Osteoblast (primary cell): Measurements from ENCODE around the gene ZNG1F. TPM values are rescaled to one million over a fixed set of nuclear protein-coding genes. Genes with fewer than 3 reads are reported as not detected.
"Not testable (repeated sequence)": the region's sequence is repeated elsewhere in the genome, so short reads cannot be mapped to it uniquely, and the experiment has no call there.

Experiments used
- DNase-seq: peaks from one replicate; pipeline ENCODE4 v3.0.0; 2011; ENCODE audit warnings: low spot score, mixed read lengths; ENCODE audit not compliant: insufficient read length; ENCODE audit errors: missing footprints
- H2AFZ ChIP-seq: 2 replicates; pipeline ENCODE4 v1.6.0; 2011; ENCODE audit warnings: mild to moderate bottlenecking, low read length
- H3K27ac ChIP-seq: 2 replicates; pipeline ENCODE4 v1.5.1; 2011; ENCODE audit warnings: mild to moderate bottlenecking, low read depth, low read length, moderate library complexity
- H3K27me3 ChIP-seq: 2 replicates; pipeline ENCODE4 v1.6.0; 2012; ENCODE audit warnings: mild to moderate bottlenecking, control low read depth, inconsistent platforms, low read length, moderate library complexity; ENCODE audit not compliant: insufficient read depth
- H3K36me3 ChIP-seq: 2 replicates; pipeline ENCODE4 v1.5.1; 2011; ENCODE audit warnings: mild to moderate bottlenecking, low read length, control low read depth, moderate library complexity; ENCODE audit not compliant: insufficient read depth
- H3K4me1 ChIP-seq: 2 replicates; pipeline ENCODE4 v1.5.1; 2011; ENCODE audit warnings: mild to moderate bottlenecking, low read length, control low read depth, moderate library complexity; ENCODE audit not compliant: insufficient read depth
- H3K4me2 ChIP-seq: 2 replicates; pipeline ENCODE4 v1.6.0; 2011; ENCODE audit warnings: mild to moderate bottlenecking, low read length; ENCODE audit not compliant: insufficient read depth
- H3K4me3 ChIP-seq: fragments of 200-600 bp; sonication (generic); 3 replicates; pipeline ENCODE4 v1.5.1; 2012; ENCODE audit warnings: mild to moderate bottlenecking, low read length, inconsistent platforms; ENCODE audit not compliant: insufficient read depth
- H3K79me2 ChIP-seq: 2 replicates; pipeline ENCODE4 v1.6.0; 2012; ENCODE audit warnings: mild to moderate bottlenecking, low read length, control low read depth, inconsistent platforms; ENCODE audit not compliant: insufficient read depth
- H3K9me3 ChIP-seq: 2 replicates; pipeline ENCODE4 v1.5.1; 2011; ENCODE audit warnings: low read depth, low read length, control low read depth
- H4K20me1 ChIP-seq: 2 replicates; pipeline ENCODE4 v1.6.0; 2012; ENCODE audit warnings: mild to moderate bottlenecking, low read length, control low read depth; ENCODE audit not compliant: insufficient read depth
- CTCF ChIP-seq: IDR thresholded peaks from 2 replicates; pipeline ENCODE4 v1.5.1; 2011; ENCODE audit warnings: mild to moderate bottlenecking, low read depth, low read length, moderate library complexity; ENCODE audit errors: extremely low read depth
- total RNA-seq: library from RNA; depleted of rRNA; stranded (reverse); fragments of >200 nt; gene quantifications from 2 replicates; pipeline ENCODE4 v1.2.3, GENCODE V29; 2012

Gene ZNG1F
- total RNA-seq, 1 donor = 7.2 TPM

DNA sequence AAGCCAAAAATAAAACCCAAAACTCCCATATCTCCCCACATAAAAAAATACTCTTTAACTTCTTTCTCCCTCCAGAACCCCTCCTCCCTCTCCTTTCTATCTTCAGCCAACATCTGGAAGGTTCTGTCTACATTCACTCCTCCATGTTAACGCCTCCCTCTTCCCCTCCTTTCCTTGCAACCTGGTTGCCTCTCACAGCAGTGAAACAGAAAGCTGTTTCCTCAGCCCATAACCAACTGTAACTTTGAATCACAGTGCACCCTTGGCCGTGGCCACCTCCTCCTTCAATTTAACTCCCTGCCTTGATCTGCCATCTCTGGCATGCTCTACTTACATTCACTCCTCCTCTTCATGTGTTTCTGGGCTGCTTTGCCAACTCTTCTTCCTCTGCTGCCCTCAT lies 94.1 kb downstream of the ZNG1F start:
- not testable (repeated sequence) for H3K79me2 ChIP-seq, H3K4me3 ChIP-seq, H3K4me1 ChIP-seq, H3K27ac ChIP-seq, H3K27me3 ChIP-seq, H4K20me1 ChIP-seq, H2AFZ ChIP-seq, H3K9me3 ChIP-seq, DNase-seq, H3K36me3 ChIP-seq, H3K4me2 ChIP-seq

- DNase-seq, H3K36me3 ChIP-seq, H3K4me3 ChIP-seq, H4K20me1 ChIP-seq, H3K79me2 ChIP-seq, H3K27ac ChIP-seq, H3K4me2 ChIP-seq, H3K27me3 ChIP-seq, H3K9me3 ChIP-seq, H3K4me1 ChIP-seq, H2AFZ ChIP-seq: not testable (repeated sequence)
Observed at GRCh38 chr9:41094010-41094773, 94.9 kb downstream of the ZNG1F start.

DNA sequence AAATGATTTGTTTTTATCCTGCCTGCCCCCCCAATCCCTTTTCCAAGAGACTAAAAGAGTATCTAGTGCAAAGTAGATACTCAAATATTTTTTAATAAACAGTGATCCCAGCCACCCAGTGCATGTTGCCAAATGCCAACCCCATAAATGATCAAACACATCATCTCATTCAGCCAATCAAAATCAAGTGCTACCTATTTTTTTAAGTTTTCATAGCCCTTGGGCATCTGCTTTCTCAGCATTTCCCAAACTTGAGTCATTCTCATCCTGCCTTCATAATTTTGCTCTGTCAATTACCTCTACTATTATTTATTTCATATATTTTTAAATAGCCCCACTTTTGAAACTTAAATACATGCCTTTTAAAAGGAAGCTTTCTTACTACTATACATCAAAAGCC lies 98.2 kb downstream of the ZNG1F start:
- not testable (repeated sequence) for DNase-seq, H3K27me3 ChIP-seq, H3K9me3 ChIP-seq, H3K4me2 ChIP-seq, H2AFZ ChIP-seq, H3K79me2 ChIP-seq, H3K36me3 ChIP-seq, H4K20me1 ChIP-seq, H3K4me1 ChIP-seq, H3K4me3 ChIP-seq, H3K27ac ChIP-seq

- not testable (repeated sequence) for H3K4me3 ChIP-seq, H3K27me3 ChIP-seq, DNase-seq, H3K36me3 ChIP-seq, H4K20me1 ChIP-seq, H3K4me2 ChIP-seq, H3K27ac ChIP-seq, H3K79me2 ChIP-seq, H2AFZ ChIP-seq, H3K9me3 ChIP-seq, H3K4me1 ChIP-seq
Observed at GRCh38 chr9:41090386-41090785, 98.7 kb downstream of the ZNG1F start.

- not testable (repeated sequence) for H3K4me3 ChIP-seq, H3K9me3 ChIP-seq, H3K79me2 ChIP-seq, H3K4me1 ChIP-seq, H2AFZ ChIP-seq, DNase-seq, H3K4me2 ChIP-seq, H3K27ac ChIP-seq, H3K36me3 ChIP-seq, H3K27me3 ChIP-seq, H4K20me1 ChIP-seq
- peak; percentile 35 for TF ChIP-seq CTCF
Observed at GRCh38 chr9:41088450-41089059, 100.6 kb downstream of the ZNG1F start.

- H2AFZ ChIP-seq, H3K9me3 ChIP-seq, H3K27ac ChIP-seq, H3K4me3 ChIP-seq, H3K79me2 ChIP-seq, DNase-seq, H4K20me1 ChIP-seq, H3K4me1 ChIP-seq, H3K27me3 ChIP-seq, H3K4me2 ChIP-seq, H3K36me3 ChIP-seq: not testable (repeated sequence)
Observed at GRCh38 chr9:41087929-41088328, 101.2 kb downstream of the ZNG1F start.

- H4K20me1 ChIP-seq, H3K79me2 ChIP-seq, H3K36me3 ChIP-seq, H3K27me3 ChIP-seq, H3K27ac ChIP-seq, H3K9me3 ChIP-seq, H3K4me3 ChIP-seq, H3K4me1 ChIP-seq, DNase-seq: not testable (repeated sequence)
- H3K4me2 ChIP-seq = peak overlapping the region; percentile 39
- peak overlapping the region; percentile 81 for H2AFZ ChIP-seq
Observed at GRCh38 chr9:41087157-41087780, 101.8 kb downstream of the ZNG1F start.

GRCh38 chr9:41086685-41087084 lies 102.4 kb downstream of the ZNG1F start:
- not testable (repeated sequence) for H4K20me1 ChIP-seq, DNase-seq, H3K79me2 ChIP-seq, H2AFZ ChIP-seq, H3K4me3 ChIP-seq, H3K4me1 ChIP-seq, H3K27ac ChIP-seq, H3K9me3 ChIP-seq, H3K4me2 ChIP-seq, H3K36me3 ChIP-seq, H3K27me3 ChIP-seq
